K562 (cell line): Measurements from ENCODE around the gene LHX5. TPM values are rescaled to one million over a fixed set of nuclear protein-coding genes. Genes with fewer than 3 reads are reported as not detected.

Source experiments
- ATAC-seq: fragments of 200-7000 bp; cut with Tn5 transposase; 3 replicates; pipeline ENCODE4 v1.9.1; 2020; ENCODE audit warnings: moderate library complexity
- BruUV-seq: library from RNA; stranded (reverse); fragments of 400-500 nt; replicated peaks from 2 replicates; lab custom pipeline; 2021; lab: Mats Ljungman, UMichigan
- CTCF ChIA-PET: fragments of 300-600 bp; formaldehyde crosslinking; extraction: SDS; loops from one replicate; lab custom pipeline; 2021; ENCODE audit warnings: low intra/inter-chr PET ratio; lab: Yijun Ruan, JAX
- POLR2A ChIA-PET: fragments of 300-600, 350-650 bp; sonication (Branson Sonifier 250); formaldehyde crosslinking; extraction: SDS; loops from one replicate; lab custom pipeline; 2021; ENCODE audit warnings: antibody characterized with exemption, inconsistent platforms; lab: Yijun Ruan, JAX
- DNase-seq, 4 experiments: peaks; one replicate each; pipeline versions ENCODE4 v3.0.0 to v3.0.0-alpha.2; 2011 to 2018; ENCODE audit warnings: low spot score in 3 of 4, mixed read lengths in 3 of 4; ENCODE audit errors: extremely low read depth in 1 of 4
- FAIRE-seq: peaks from 2 replicates; lab custom pipeline; 2011; peaks lifted over from hg19 to GRCh38; lab: Jason Lieb, UNC
- H2AFZ ChIP-seq: 2 replicates; pipeline ENCODE4 v1.6.0; 2011; ENCODE audit warnings: low read depth, low read length, control low read depth, inconsistent platforms
- H3K27ac ChIP-seq: fragments of 200-600 bp; 3 replicates; pipeline ENCODE4 v1.8.0; 2011; ENCODE audit warnings: low read depth, mild to moderate bottlenecking, control low read depth, inconsistent platforms, low read length, moderate library complexity, mixed read lengths; ENCODE audit errors: extremely low read depth
- H3K27me3 ChIP-seq, 2 experiments: fragments of 300-600 bp in 1 of 2; 2 replicates in 1 of 2; 3 replicates in 1 of 2; pipeline versions ENCODE4 v1.6.0 to v1.8.0; 2011; ENCODE audit warnings: inconsistent platforms in 2 of 2, low read length in 2 of 2, mild to moderate bottlenecking in 1 of 2, mixed read lengths in 1 of 2, moderate library complexity in 1 of 2; ENCODE audit not compliant: control insufficient read depth in 2 of 2, insufficient read depth in 2 of 2
- H3K36me3 ChIP-seq: fragments of 300-600 bp; 3 replicates; pipeline ENCODE4 v1.8.0; 2011; ENCODE audit warnings: mild to moderate bottlenecking, low read length, inconsistent platforms; ENCODE audit not compliant: control insufficient read depth, insufficient read depth
- H3K4me1 ChIP-seq, 2 experiments: fragments of 200-600 bp in 1 of 2; replicated peaks in 1 of 2; 2 replicates in 1 of 2; 3 replicates in 1 of 2; pipeline versions ENCODE4 v1.5.1 to v1.8.0; 2011; ENCODE audit warnings: inconsistent platforms in 2 of 2, low read length in 2 of 2, mild to moderate bottlenecking in 1 of 2, mixed read lengths in 1 of 2, moderate library complexity in 1 of 2; ENCODE audit not compliant: control insufficient read depth in 2 of 2, insufficient read depth in 2 of 2
- H3K4me2 ChIP-seq: 2 replicates; pipeline ENCODE4 v1.6.1; 2011; ENCODE audit warnings: low read length, control low read depth, inconsistent platforms, mixed read lengths; ENCODE audit not compliant: insufficient read depth
- H3K4me3 ChIP-seq: fragments of 200-600 bp; sonication (generic), shearing (Covaris generic); 2 replicates; pipeline ENCODE4 v1.5.1; 2016; ENCODE audit warnings: control low read depth, inconsistent platforms
- H3K79me2 ChIP-seq: fragments of 200-600 bp; 3 replicates; pipeline ENCODE4 v1.8.0; 2011; ENCODE audit warnings: low read length, inconsistent platforms; ENCODE audit not compliant: control insufficient read depth, insufficient read depth
- H3K9ac ChIP-seq, 2 experiments: 2 replicates each; pipeline versions ENCODE4 v1.6.0 to v1.6.1; 2011; ENCODE audit warnings: low read depth in 2 of 2, low read length in 2 of 2, control low read depth in 1 of 2, inconsistent platforms in 1 of 2, mild to moderate bottlenecking in 1 of 2, mixed read lengths in 1 of 2; ENCODE audit not compliant: insufficient read depth in 1 of 2
- H3K9me1 ChIP-seq: one replicate; pipeline ENCODE4 v1.6.0; 2011; ENCODE audit warnings: inconsistent platforms, mild to moderate bottlenecking, low read length, moderate library complexity; ENCODE audit not compliant: control insufficient read depth, insufficient read depth
- H3K9me3 ChIP-seq: replicated peaks from 2 replicates; pipeline ENCODE4 v1.5.1; 2011; ENCODE audit warnings: low read depth, low read length, inconsistent platforms; ENCODE audit not compliant: control insufficient read depth, insufficient read depth
- H4K20me1 ChIP-seq: replicated peaks from 2 replicates; pipeline ENCODE4 v1.6.1; 2011; ENCODE audit warnings: low read length, inconsistent platforms, mixed read lengths; ENCODE audit not compliant: control insufficient read depth, insufficient read depth
- RUNX1 ChIP-seq: sonication (generic); IDR thresholded peaks from 2 replicates; pipeline ENCODE4 v1.6.1; 2016; ENCODE audit warnings: antibody characterized with exemption, low read depth
- SAFB2 ChIP-seq: fragments of 200-400 bp; formaldehyde crosslinking; IDR thresholded peaks from 2 replicates; pipeline ENCODE4 v1.6.1; 2018; ENCODE audit warnings: borderline replicate concordance, low read length, low read depth, moderate library complexity; ENCODE audit not compliant: severe bottlenecking
- TEAD4 ChIP-seq, 2 experiments: sonication (generic) in 1 of 2; formaldehyde crosslinking in 1 of 2; IDR thresholded peaks; 2 replicates each; pipeline versions ENCODE4 v1.6.1 to v1.8.0; 2012 to 2022; ENCODE audit warnings: borderline replicate concordance in 1 of 2, inconsistent platforms in 1 of 2, low read length in 1 of 2, mild to moderate bottlenecking in 1 of 2, missing genetic modification reagents in 1 of 2
- ZNF707 ChIP-seq: fragments of 250-450 bp; sonication (Bioruptor Pico); conservative IDR thresholded peaks from 2 replicates; pipeline ENCODE4 v1.8.0; 2022; ENCODE audit warnings: inconsistent platforms, mild to moderate bottlenecking, moderate library complexity
- WGBS: fragments of 100-300 bp; shearing (Covaris generic); methylation state at CpG from one replicate; pipeline ENCODE4 v1.1.6; 2016; ENCODE audit warnings: low coverage, mixed read lengths; ENCODE audit not compliant: insufficient coverage; ENCODE audit errors: missing lambda C conversion rate; 5-methylcytosine and 5-hydroxymethylcytosine counted together
- in situ Hi-C: fragments of 300-500 bp; cut with MboI; formaldehyde crosslinking; loops from 4 replicates; pipeline ENCODE4 v1.15.0; 2018; ENCODE audit warnings: inconsistent platforms, mixed read lengths
- intact Hi-C: fragments of 100-400 bp; cut with micrococcal nuclease; formaldehyde crosslinking; loops from 2 replicates; pipeline ENCODE4 v1.14.2; 2022
- polyA plus RNA-seq, 8 experiments: library from polyadenylated mRNA; depleted of rRNA in 4 of 8; stranded (reverse) in 5 of 8; unstranded in 3 of 8; fragments of >200 nt; fragmentation: Nextera tagmentation in 2 of 8; fragmentation: Illumina TruSeq in 1 of 8; extraction: Ambion mirVana in 2 of 8; extraction: Trizol in 1 of 8; gene quantifications; 2 replicates each; pipeline versions ENCODE4 v1.2.1 to v1.2.3, GENCODE V29; 2011 to 2014; ENCODE audit warnings: inconsistent platforms in 1 of 8, missing spikeins in 1 of 8
- total RNA-seq, 7 experiments: library from RNA; depleted of rRNA in 6 of 7; stranded (reverse); fragments of >200 nt in 6 of 7; fragmentation: Illumina TruSeq in 2 of 7; extraction: Trizol in 2 of 7; gene quantifications; 2 replicates each; pipeline versions ENCODE4 v1.2.1 to v1.2.3, GENCODE V29; 2011 to 2021; ENCODE audit warnings: low replicate concordance in 1 of 7
- TF ChIP-seq, protein P1 (sequence below): fragments of 450-650 bp; IDR thresholded peaks from 2 replicates; pipeline ENCODE4 v1.6.1; 2017; ENCODE audit warnings: mild to moderate bottlenecking, moderate library complexity
- TF ChIP-seq, protein P2 (sequence below): fragments of 450-650 bp; IDR thresholded peaks from one replicate; pipeline ENCODE4 v1.6.1; 2018; ENCODE audit warnings: mild to moderate bottlenecking, moderate library complexity; ENCODE audit not compliant: partially characterized antibody

Gene LHX5
- total and polyA plus RNA-seq, 9 of the 15 experiments (the other 6 are each of a cell fraction or from before 2014, with no cell fraction given) = 0.04 to 0.17 (median 0.05) TPM; not detected in 6

DNA sequence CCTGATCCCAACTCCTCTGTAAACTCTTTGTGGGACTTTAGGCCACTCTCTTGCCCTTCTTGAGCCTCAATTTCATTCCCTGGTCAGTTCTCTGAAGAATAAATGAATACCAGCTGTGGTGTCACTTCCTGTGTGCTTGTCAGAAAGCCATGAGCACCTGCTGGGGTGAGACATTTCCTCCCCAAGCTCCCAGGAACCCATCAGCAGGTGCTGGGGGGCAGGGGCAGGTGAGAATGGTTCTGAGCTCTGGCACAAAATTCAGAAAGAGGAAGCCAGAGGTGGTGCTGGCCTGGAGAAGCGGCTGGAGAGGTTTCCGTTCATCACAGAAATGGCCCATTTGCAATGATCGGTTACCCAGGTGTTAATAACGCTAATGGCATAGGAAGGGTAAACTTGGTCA lies 14.9 kb downstream of the LHX5 start:
- in situ Hi-C loops (no loop called here), intact Hi-C loops (no loop called here)
- FAIRE-seq (no peak), ATAC-seq (no peak)
- WGBS = 0% methylated on average over 4 of the region's 4 CpGs
- Histone ChIP-seq H3K27ac (no peak overlapping the region), H3K27me3 (peaks cover 2 to 22% of the 10 kb centered on the region in 2 experiments; a peak in 3 of 5 replicates), H3K9me1 (no peaks in the 10 kb centered on the region), H3K4me3 (no peak overlapping the region), H2AFZ (no peak overlapping the region)
- TF ChIP-seq RUNX1 (no peak), TEAD4 (IDR thresholded peaks at IDR 0.05; ENCODE audit: low read length) (no peak), TEAD4 (CRISPR knock-in tag; IDR thresholded peaks at IDR 0.05; ENCODE audit: borderline replicate concordance) (no peak)
- TF ChIP-seq, all 486 proteins: peak for 0
- H4K20me1 ChIP-seq = no peaks in the 10 kb centered on the region
- DNase-seq = no peak
- no peaks in the 10 kb centered on the region for H3K36me3 ChIP-seq
- H3K9ac ChIP-seq = no peak overlapping the region
- H3K9me3 ChIP-seq = no peaks in the 10 kb centered on the region
- CTCF ChIA-PET = interaction anchor here (0.6 kb wide), 1 partner anchor 452 kb away, joined by 4 read pairs; no protein-coding TSS in a partner anchor
- POLR2A ChIA-PET = interaction anchor here (0.6 to 1.2 kb wide), 3 partner anchors 17 to 93 kb away, joined by 3 read pairs; partner anchors contain the start of gene SDSL
- H3K4me1 ChIP-seq = no peaks in the 10 kb centered on the region
- BruUV-seq = no TSS peak
- no peak overlapping the region for H3K4me2 ChIP-seq
- H3K79me2 ChIP-seq = no peaks in the 10 kb centered on the region

DNA sequence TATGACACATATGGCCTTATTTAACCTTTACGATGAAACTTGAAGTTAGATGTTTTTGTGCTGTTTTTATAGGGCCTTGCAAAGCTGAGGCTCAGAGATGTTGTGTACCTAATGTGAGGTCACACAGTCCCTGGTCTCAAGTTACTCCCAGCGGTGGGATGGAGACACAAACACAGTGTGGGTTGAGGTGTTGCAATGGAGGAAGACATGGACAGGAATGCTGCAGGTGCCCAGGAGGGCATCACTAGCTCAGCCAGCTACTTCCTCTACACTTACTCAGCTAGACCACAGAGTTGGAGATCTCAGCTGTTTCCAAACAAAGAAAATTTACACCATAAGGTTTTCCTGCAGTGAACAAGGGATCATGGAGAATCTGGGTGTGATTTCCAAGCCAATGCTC lies 15.5 kb downstream of the LHX5 start:
- no peaks in the 10 kb centered on the region for H4K20me1 ChIP-seq
- no peaks in the 10 kb centered on the region for H3K9me3 ChIP-seq
- no peak overlapping the region for H3K9ac ChIP-seq
- DNase-seq (no peak), ATAC-seq (no peak), FAIRE-seq (no peak)
- WGBS = 4% methylated on average over 2 of the region's 2 CpGs
- no peak overlapping the region for H3K4me3 ChIP-seq
- intact Hi-C loops = no loop called here
- H3K4me1 ChIP-seq = no peaks in the 10 kb centered on the region
- no peak for TF ChIP-seq SAFB2
- TF ChIP-seq ZNF707 = no peak
- TF ChIP-seq, protein P1, sequence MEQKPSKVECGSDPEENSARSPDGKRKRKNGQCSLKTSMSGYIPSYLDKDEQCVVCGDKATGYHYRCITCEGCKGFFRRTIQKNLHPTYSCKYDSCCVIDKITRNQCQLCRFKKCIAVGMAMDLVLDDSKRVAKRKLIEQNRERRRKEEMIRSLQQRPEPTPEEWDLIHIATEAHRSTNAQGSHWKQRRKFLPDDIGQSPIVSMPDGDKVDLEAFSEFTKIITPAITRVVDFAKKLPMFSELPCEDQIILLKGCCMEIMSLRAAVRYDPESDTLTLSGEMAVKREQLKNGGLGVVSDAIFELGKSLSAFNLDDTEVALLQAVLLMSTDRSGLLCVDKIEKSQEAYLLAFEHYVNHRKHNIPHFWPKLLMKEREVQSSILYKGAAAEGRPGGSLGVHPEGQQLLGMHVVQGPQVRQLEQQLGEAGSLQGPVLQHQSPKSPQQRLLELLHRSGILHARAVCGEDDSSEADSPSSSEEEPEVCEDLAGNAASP = no peak
- TF ChIP-seq, protein P2, sequence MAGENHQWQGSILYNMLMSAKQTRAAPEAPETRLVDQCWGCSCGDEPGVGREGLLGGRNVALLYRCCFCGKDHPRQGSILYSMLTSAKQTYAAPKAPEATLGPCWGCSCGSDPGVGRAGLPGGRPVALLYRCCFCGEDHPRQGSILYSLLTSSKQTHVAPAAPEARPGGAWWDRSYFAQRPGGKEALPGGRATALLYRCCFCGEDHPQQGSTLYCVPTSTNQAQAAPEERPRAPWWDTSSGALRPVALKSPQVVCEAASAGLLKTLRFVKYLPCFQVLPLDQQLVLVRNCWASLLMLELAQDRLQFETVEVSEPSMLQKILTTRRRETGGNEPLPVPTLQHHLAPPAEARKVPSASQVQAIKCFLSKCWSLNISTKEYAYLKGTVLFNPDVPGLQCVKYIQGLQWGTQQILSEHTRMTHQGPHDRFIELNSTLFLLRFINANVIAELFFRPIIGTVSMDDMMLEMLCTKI = no peak
- ChIA-PET CTCF (no interaction called here), POLR2A (interaction anchor here (0.6 to 1.2 kb wide), 3 partner anchors 17 to 93 kb away, joined by 3 read pairs; partner anchors contain the start of gene SDSL)
- no peak overlapping the region for H2AFZ ChIP-seq
- H3K79me2 ChIP-seq = no peaks in the 10 kb centered on the region
- H3K9me1 ChIP-seq = no peaks in the 10 kb centered on the region
- in situ Hi-C loops = no loop called here
- H3K27ac ChIP-seq = no peak overlapping the region
- H3K4me2 ChIP-seq = no peak overlapping the region
- BruUV-seq = no TSS peak
- peaks cover 2 to 22% of the 10 kb centered on the region in 2 experiments; a peak in 3 of 5 replicates for H3K27me3 ChIP-seq
- no peaks in the 10 kb centered on the region for H3K36me3 ChIP-seq
